AG09309 (cell line): Measurements from ENCODE around the gene PPP1R1C.

Experiments
- DNase-seq: peaks from one replicate; pipeline ENCODE4 v3.0.0-alpha.2; 2010; ENCODE audit warnings: low read depth
- H3K4me3 ChIP-seq: 2 replicates; pipeline ENCODE4 v1.5.1; 2011; ENCODE audit warnings: mild to moderate bottlenecking, low read depth, low read length, moderate library complexity; ENCODE audit not compliant: control insufficient read depth
- CTCF ChIP-seq: IDR thresholded peaks from 2 replicates; pipeline ENCODE4 v1.5.1; 2011; ENCODE audit warnings: mild to moderate bottlenecking, low read depth, low read length, inconsistent platforms; ENCODE audit not compliant: insufficient read depth, control insufficient read depth; ENCODE audit errors: missing control alignments

The PPP1R1C gene

DNA sequence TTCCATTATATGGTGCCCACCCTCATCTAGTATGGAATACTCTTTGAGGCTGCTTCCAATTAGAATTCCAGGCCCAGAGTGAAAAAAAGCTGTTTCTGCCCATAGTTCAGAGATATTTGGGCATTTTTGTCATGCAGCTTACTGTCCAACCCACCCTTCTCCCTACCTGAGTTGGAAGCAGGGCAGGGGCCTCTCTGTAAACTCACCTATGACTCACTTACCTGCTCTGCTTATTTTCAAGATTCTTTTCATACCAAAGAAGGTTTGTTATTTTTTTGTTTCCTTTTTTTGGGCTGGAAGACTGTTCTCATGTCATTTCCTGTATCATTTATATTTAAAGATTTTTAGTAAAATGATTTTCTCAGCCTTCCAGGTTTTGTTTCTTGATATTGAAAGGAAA lies 38.4 kb upstream of the PPP1R1C start:
- DNase-seq, result no peak
- TF ChIP-seq CTCF, result no peak
- H3K4me3 ChIP-seq, result no peak overlapping the region

- TF ChIP-seq CTCF, result no peak
- H3K4me3 ChIP-seq, result no peak overlapping the region
- DNase-seq, result no peak
Measured at GRCh38 chr2:181948227-181948626, 37.4 kb upstream of the PPP1R1C start.

- peak; percentile 45 for DNase-seq
- TF ChIP-seq CTCF, result no peak
- H3K4me3 ChIP-seq, result no peak overlapping the region
Measured at GRCh38 chr2:181949047-181949446, 36.6 kb upstream of the PPP1R1C start.

DNA sequence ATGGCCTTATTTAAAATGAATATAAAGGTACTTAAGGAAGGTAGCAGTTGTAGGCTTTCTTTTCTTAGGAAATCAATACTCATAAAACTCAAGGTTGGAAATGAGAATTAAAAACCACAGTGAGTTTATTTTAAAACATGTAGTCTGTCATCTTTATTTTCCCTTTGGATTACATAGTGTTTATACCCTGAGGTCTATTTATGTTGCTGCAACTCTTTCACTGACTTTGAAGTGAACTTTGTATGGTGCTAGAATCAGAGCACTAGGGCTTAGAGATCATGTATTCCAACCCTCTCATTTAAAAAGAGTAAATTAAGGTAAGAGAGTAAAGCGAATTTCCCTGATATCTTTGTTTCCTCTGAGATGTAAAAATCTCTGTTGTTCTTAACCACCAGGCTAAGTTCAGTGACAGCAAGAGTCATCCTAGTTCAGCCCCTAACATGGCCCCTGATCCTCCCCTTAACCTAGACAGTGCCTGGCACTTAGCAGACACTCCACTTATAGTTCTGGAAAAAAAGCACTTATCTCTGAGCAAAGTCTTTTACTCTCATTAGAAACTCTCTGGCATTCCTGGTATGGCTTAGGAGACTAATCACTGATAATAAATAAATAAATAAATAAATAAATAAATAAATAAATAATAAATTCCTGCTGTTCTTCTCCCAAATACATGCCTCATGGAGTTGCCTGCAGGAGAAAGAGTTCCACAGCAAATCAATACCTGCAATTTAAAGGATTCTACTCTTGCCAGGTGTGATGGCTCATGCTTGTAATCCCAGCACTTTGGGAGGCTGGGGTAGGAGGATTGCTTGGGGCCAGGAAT lies 33.0 kb upstream of the PPP1R1C start:
- DNase-seq, result no peak
- H3K4me3 ChIP-seq, result no peak overlapping the region
- TF ChIP-seq CTCF, result no peak

GRCh38 chr2:181953881-181954537 lies 31.6 kb upstream of the PPP1R1C start:
- DNase-seq, result peak; percentile 16
- peak overlapping the region; percentile 35 for H3K4me3 ChIP-seq
- peak; percentile 58 for TF ChIP-seq CTCF

GRCh38 chr2:181954538-181954883 lies 31.1 kb upstream of the PPP1R1C start:
- no peak for DNase-seq
- TF ChIP-seq CTCF, result no peak
- no peak overlapping the region for H3K4me3 ChIP-seq
